B cell (primary cell): ENCODE results near the gene HIBCH.
"Not testable (repeated sequence)": the region's sequence is repeated elsewhere in the genome, so short reads cannot be mapped to it uniquely, and the experiment has no call there.

Experiments used
- CTCF ChIP-seq: fragments of 200-600 bp; IDR thresholded peaks from one replicate; pipeline ENCODE4 v1.8.0; 2022; ENCODE audit warnings: antibody characterized with exemption, mild to moderate bottlenecking
- EZH2 ChIP-seq: IDR thresholded peaks from 2 replicates; pipeline ENCODE4 v1.6.1; 2012; ENCODE audit warnings: borderline replicate concordance, low read depth, mild to moderate bottlenecking, moderate library complexity, low read length; ENCODE audit not compliant: insufficient read depth, poor library complexity, severe bottlenecking

DNA sequence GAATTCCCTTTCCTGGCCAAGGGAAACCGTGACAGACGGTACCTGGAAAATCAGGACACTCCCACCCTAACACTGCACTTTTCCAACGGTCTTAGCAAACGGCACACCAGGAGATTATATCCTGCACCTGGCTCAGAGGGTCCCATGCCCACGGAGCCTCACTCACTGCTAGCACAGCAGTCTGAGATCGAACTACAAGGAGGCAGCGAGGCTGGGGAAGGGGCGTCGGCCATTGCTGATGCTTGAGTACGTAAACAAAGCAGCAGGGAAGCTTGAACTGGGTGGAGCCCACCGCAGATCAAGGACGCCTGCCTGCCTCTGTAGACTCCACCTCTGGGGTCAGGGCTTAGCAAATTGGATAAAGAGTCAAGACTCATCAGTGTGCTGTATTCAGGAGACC is 95.6 kb downstream of the HIBCH start:
- TF ChIP-seq CTCF, EZH2: not testable (repeated sequence)
